ENCODE data around the gene MYPN. TPM values are rescaled to one million over a fixed set of nuclear protein-coding genes. Genes with fewer than 3 reads are reported as not detected.
"Not testable (repeated sequence)": the region's sequence is repeated elsewhere in the genome, so short reads cannot be mapped to it uniquely, and the experiment has no call there.

Gene MYPN
- total RNA-seq, 1 donor from 2014 or later: 124 TPM

DNA sequence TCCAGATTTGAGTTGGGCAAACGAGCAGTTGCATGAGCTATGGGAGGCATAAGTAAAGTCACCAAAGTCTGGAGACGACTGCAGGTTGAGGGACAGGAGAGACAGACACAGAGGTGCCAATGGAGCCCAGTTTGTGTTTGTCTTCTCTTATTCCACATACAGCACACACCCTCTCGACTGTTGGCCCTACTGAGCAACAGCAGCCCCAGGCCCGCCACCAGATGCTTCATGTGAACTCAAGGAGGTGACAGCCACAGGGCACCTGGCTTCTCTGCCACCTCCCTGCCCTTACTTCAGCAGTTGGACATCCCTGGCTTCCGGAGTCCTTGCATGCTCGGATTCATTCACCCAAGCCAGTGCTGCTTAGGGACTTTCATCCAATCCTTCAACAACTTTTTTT, 129.1 kb downstream of the MYPN start:
- no peak overlapping the region for H3K27ac ChIP-seq (replicated peaks)
- no peak for DNase-seq
- no peak overlapping the region for H3K4me3 ChIP-seq
- no peaks in the 10 kb centered on the region for H3K9me3 ChIP-seq (replicated peaks)
- no peaks in the 10 kb centered on the region for H3K36me3 ChIP-seq
- no peaks in the 10 kb centered on the region for H3K4me1 ChIP-seq
- intact Hi-C loops (cut with micrococcal nuclease): no loop called here
- no peaks in the 10 kb centered on the region for H3K27me3 ChIP-seq (ENCODE audit: low read depth)
- TF ChIP-seq, protein P1, sequence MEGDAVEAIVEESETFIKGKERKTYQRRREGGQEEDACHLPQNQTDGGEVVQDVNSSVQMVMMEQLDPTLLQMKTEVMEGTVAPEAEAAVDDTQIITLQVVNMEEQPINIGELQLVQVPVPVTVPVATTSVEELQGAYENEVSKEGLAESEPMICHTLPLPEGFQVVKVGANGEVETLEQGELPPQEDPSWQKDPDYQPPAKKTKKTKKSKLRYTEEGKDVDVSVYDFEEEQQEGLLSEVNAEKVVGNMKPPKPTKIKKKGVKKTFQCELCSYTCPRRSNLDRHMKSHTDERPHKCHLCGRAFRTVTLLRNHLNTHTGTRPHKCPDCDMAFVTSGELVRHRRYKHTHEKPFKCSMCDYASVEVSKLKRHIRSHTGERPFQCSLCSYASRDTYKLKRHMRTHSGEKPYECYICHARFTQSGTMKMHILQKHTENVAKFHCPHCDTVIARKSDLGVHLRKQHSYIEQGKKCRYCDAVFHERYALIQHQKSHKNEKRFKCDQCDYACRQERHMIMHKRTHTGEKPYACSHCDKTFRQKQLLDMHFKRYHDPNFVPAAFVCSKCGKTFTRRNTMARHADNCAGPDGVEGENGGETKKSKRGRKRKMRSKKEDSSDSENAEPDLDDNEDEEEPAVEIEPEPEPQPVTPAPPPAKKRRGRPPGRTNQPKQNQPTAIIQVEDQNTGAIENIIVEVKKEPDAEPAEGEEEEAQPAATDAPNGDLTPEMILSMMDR (IDR thresholded peaks at IDR 0.05; ENCODE audit: borderline replicate concordance): no peak

DNA sequence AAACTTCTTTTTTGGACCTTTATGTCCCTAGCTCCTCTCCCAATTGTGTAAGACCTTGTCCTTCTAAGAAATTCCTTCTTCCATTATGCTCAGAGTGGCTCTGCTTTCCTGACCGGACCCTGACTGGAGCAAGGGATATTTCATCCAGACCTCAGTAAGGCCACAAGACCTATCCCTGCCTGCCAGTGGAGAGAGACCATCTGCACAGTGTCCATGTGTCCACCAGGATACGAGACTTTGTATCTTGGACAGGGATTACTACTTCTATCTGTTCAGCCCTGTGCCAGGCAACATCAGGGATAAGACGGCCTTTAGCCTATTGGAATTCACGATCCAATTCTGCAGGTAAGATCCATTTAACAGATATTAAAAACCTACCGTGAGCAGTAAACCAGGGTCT, 129.8 kb downstream of the MYPN start:
- Histone ChIP-seq H3K9me3 (replicated peaks) (no peaks in the 10 kb centered on the region), H3K4me1 (no peaks in the 10 kb centered on the region), H3K4me3 (no peak overlapping the region), H3K27ac (replicated peaks) (no peak overlapping the region), H3K27me3 (ENCODE audit: low read depth) (no peaks in the 10 kb centered on the region), H3K36me3 (no peaks in the 10 kb centered on the region)
- TF ChIP-seq, protein P1 (IDR thresholded peaks at IDR 0.05; ENCODE audit: borderline replicate concordance): no peak
- no peak for DNase-seq
- intact Hi-C loops (cut with micrococcal nuclease): no loop called here

DNA sequence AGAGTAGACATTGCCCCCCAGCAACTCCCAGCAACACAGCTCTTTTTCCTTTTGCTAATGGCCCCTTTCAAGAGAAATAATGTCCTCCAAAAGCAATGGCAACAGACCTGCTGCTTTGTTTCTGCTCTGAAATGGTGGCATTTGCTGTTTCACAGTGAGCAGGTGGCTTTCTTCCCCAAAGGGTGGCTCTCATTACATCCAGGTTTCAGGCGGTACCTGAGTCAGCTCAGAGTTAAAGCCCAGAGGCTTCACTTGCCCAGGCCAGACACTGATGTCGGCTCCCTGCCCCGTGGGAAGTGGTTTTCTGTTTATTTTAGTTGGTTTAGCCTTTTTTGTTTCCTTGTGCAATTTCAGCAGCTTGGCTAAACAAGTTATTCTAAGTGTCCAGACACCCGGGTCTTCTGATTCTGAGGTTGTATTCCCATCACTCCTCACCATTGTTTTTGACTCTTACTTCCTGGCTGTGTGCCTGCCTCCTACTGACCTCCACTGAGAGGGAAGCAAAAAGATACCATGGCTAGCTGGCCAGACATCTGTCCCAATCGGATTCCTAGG, 130.4 kb downstream of the MYPN start:
- Histone ChIP-seq H3K27me3 (ENCODE audit: low read depth) (no peaks in the 10 kb centered on the region), H3K4me1 (no peaks in the 10 kb centered on the region), H3K27ac (replicated peaks) (no peak overlapping the region), H3K36me3 (no peaks in the 10 kb centered on the region), H3K9me3 (replicated peaks) (no peaks in the 10 kb centered on the region), H3K4me3 (no peak overlapping the region)
- intact Hi-C loops (cut with micrococcal nuclease): no loop called here
- TF ChIP-seq, protein P1 (IDR thresholded peaks at IDR 0.05; ENCODE audit: borderline replicate concordance): no peak
- no peak for DNase-seq

DNA sequence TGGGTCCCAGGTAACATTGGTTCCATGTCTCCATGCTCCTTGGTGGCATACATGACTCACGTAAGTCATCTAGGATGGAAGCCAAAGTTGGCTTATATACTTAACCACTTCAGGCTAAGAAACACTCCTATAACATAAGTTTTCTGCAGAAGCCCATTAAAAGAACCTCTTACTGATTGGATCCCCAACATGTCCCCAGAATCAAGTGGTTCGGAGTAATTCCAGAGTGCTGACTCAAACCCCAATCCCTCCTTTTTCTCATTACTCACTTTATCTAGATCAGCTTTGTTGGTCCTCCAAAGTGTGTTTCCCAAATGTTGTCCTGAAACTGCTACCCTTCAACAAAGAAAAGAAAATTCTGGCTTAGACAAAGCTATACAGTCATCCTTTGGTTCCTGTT, 132.8 kb downstream of the MYPN start:
- H3K27me3 ChIP-seq (ENCODE audit: low read depth): no peaks in the 10 kb centered on the region
- intact Hi-C loops (cut with micrococcal nuclease): no loop called here
- no peaks in the 10 kb centered on the region for H3K9me3 ChIP-seq (replicated peaks)
- no peak overlapping the region for H3K4me3 ChIP-seq
- H3K36me3 ChIP-seq: no peaks in the 10 kb centered on the region
- TF ChIP-seq, protein P1 (IDR thresholded peaks at IDR 0.05; ENCODE audit: borderline replicate concordance): no peak
- H3K27ac ChIP-seq (replicated peaks): no peak overlapping the region
- no peaks in the 10 kb centered on the region for H3K4me1 ChIP-seq
- no peak for DNase-seq

DNA sequence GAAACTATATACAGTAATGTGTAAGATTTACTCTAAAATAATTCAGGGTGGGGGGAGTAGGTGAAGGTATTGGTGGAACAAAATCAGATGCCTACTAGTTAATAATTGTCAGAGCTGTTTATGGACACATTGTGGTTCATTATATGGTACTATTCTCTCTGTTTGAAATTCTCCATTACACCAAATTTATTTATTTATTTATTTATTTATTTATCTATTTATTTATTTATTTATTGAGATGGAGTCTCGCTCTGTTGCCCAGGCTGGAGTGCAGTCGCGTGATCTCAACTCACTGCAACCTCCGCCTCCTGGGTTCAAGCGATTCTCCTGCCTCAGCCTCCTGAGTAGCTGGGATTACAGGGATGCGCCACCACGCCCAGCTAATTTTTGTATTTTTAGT, 137.1 kb downstream of the MYPN start:
- DNase-seq; H3K4me1 ChIP-seq; H3K4me3 ChIP-seq; H3K27me3 ChIP-seq (ENCODE audit: low read depth); H3K27ac ChIP-seq (replicated peaks); H3K9me3 ChIP-seq (replicated peaks); intact Hi-C loops (cut with micrococcal nuclease); H3K36me3 ChIP-seq: not testable (repeated sequence)

DNA sequence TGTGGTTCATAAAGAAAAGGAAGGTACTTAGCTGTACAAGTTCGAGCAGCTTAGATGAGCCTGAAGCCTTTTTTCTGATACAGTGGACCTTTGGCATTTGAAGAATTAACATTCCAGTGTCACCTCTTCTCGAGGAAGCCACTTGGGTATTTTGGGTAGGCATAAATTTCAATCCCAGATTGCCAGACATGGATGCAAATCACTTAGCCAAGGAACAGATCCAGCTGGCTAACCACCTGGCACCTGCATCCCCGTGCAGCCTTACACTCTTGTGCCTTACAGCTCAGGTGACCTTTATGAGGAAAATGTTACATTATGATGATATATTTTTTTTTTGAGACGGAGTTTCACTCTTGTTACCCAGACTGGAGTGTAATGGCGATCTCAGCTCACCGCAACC, 138.6 kb downstream of the MYPN start:
- H3K36me3 ChIP-seq: no peaks in the 10 kb centered on the region
- TF ChIP-seq, protein P1 (IDR thresholded peaks at IDR 0.05; ENCODE audit: borderline replicate concordance): no peak
- no peak overlapping the region for H3K4me3 ChIP-seq
- H3K27ac ChIP-seq (replicated peaks): no peak overlapping the region
- intact Hi-C loops (cut with micrococcal nuclease): no loop called here
- no peaks in the 10 kb centered on the region for H3K27me3 ChIP-seq (ENCODE audit: low read depth)
- no peaks in the 10 kb centered on the region for H3K4me1 ChIP-seq
- DNase-seq: no peak
- H3K9me3 ChIP-seq (replicated peaks): no peaks in the 10 kb centered on the region
